ENCODE data around the gene ACTL6B. TPM values are rescaled to one million over a fixed set of nuclear protein-coding genes. Genes with fewer than 3 reads are reported as not detected.

Gene ACTL6B
- total and polyA plus RNA-seq, 2 of the 13 experiments (the other 11 are each of a cell fraction or from before 2014, with no cell fraction given) = not detected

DNA sequence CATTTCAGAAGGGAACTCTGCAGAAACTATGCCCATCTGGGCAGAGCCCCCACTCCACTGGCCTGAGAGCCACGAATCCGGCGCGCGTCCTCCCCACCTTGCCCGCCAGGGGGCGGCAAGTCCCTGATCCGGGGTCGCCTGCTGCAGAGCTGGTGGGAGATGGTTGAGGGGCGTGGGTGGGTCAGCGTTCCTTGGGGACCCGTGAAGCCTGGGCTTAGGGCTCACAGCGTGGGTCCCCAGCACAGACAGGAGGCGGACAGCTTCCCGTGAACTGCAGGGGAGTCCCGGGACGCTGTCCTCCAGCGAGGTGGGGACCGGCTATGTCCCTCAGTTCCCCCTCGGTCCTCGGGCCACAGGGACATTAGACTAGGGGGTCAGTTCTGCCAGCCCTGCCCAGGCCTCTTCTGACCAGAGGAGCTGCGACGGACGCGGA, 49.1 kb upstream of the ACTL6B start (continued):
- TF ChIP-seq YEATS2 (CRISPR knock-in tag; IDR thresholded peaks at IDR 0.05; ENCODE audit: borderline replicate concordance) (no peak; the same call in 1 of the 2 replicates), ZNF205 (CRISPR knock-in tag; IDR thresholded peaks at IDR 0.05) (0 out of 2 replicates have a peak, but pooled peaks have one; percentile 23), ZMYM3 (CRISPR knock-in tag; IDR thresholded peaks at IDR 0.05) (0 out of 2 replicates have a peak, but pooled peaks have one; percentile 16), HNRNPH1 (optimal IDR thresholded peaks at IDR 0.05; ENCODE audit: low read depth, low read length) (no peak), KDM1A (CRISPR knock-in tag; IDR thresholded peaks at IDR 0.05) (no peak), SP140L (CRISPR knock-in tag; IDR thresholded peaks at IDR 0.05; ENCODE audit: borderline replicate concordance) (no peak), PCBP1 (IDR thresholded peaks at IDR 0.05; ENCODE audit: borderline replicate concordance, low read depth, low read length) (no peak), NFRKB (IDR thresholded peaks at IDR 0.05) (no peak), SNAI1 (CRISPR knock-in tag; IDR thresholded peaks at IDR 0.05; ENCODE audit: borderline replicate concordance) (no peak), ZMYM4 (CRISPR knock-in tag; IDR thresholded peaks at IDR 0.05) (no peak), ZNF672 (CRISPR knock-in tag; IDR thresholded peaks at IDR 0.05) (no peak), YY1 (IDR thresholded peaks at IDR 0.05; ENCODE audit: insufficient read depth, insufficient replicate concordance, low read depth, low read length) (peak; percentile 45), ZNF136 (CRISPR knock-in tag; IDR thresholded peaks at IDR 0.05; ENCODE audit: low read depth) (no peak), ZNF737 (CRISPR knock-in tag; IDR thresholded peaks at IDR 0.05; ENCODE audit: borderline replicate concordance) (no peak), ELF4 (CRISPR knock-in tag; IDR thresholded peaks at IDR 0.05; ENCODE audit: borderline replicate concordance) (no peak), POLR2A (IDR thresholded peaks at IDR 0.05; ENCODE audit: insufficient read depth in 1 of 2, low read depth in 2 of 2, low read length in 2 of 2) (no peak), ZNF883 (CRISPR knock-in tag; IDR thresholded peaks at IDR 0.05; ENCODE audit: not compliant biosample characterization) (no peak)
- TF ChIP-seq, protein P1, sequence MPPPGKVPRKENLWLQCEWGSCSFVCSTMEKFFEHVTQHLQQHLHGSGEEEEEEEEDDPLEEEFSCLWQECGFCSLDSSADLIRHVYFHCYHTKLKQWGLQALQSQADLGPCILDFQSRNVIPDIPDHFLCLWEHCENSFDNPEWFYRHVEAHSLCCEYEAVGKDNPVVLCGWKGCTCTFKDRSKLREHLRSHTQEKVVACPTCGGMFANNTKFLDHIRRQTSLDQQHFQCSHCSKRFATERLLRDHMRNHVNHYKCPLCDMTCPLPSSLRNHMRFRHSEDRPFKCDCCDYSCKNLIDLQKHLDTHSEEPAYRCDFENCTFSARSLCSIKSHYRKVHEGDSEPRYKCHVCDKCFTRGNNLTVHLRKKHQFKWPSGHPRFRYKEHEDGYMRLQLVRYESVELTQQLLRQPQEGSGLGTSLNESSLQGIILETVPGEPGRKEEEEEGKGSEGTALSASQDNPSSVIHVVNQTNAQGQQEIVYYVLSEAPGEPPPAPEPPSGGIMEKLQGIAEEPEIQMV (CRISPR knock-in tag; IDR thresholded peaks at IDR 0.05; ENCODE audit: low read depth) = no peak; the same call in 1 of the 2 replicates
- TF ChIP-seq, protein P2, sequence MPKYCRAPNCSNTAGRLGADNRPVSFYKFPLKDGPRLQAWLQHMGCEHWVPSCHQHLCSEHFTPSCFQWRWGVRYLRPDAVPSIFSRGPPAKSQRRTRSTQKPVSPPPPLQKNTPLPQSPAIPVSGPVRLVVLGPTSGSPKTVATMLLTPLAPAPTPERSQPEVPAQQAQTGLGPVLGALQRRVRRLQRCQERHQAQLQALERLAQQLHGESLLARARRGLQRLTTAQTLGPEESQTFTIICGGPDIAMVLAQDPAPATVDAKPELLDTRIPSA (CRISPR knock-in tag; IDR thresholded peaks at IDR 0.05; ENCODE audit: borderline replicate concordance) = no peak
- TF ChIP-seq, protein P3, sequence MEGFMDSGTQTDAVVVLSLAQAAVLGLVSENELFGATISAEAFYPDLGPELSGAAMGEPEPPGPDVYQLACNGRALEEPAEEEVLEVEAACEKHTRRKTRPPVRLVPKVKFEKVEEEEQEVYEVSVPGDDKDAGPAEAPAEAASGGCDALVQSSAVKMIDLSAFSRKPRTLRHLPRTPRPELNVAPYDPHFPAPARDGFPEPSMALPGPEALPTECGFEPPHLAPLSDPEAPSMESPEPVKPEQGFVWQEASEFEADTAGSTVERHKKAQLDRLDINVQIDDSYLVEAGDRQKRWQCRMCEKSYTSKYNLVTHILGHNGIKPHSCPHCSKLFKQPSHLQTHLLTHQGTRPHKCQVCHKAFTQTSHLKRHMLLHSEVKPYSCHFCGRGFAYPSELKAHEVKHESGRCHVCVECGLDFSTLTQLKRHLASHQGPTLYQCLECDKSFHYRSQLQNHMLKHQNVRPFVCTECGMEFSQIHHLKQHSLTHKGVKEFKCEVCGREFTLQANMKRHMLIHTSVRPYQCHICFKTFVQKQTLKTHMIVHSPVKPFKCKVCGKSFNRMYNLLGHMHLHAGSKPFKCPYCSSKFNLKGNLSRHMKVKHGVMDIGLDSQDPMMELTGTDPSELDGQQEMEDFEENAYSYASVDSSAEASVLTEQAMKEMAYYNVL (CRISPR knock-in tag; IDR thresholded peaks at IDR 0.05; ENCODE audit: borderline replicate concordance) = peak; percentile 82
- TF ChIP-seq, protein P4, sequence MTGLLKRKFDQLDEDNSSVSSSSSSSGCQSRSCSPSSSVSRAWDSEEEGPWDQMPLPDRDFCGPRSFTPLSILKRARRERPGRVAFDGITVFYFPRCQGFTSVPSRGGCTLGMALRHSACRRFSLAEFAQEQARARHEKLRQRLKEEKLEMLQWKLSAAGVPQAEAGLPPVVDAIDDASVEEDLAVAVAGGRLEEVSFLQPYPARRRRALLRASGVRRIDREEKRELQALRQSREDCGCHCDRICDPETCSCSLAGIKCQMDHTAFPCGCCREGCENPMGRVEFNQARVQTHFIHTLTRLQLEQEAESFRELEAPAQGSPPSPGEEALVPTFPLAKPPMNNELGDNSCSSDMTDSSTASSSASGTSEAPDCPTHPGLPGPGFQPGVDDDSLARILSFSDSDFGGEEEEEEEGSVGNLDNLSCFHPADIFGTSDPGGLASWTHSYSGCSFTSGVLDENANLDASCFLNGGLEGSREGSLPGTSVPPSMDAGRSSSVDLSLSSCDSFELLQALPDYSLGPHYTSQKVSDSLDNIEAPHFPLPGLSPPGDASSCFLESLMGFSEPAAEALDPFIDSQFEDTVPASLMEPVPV (CRISPR knock-in tag; IDR thresholded peaks at IDR 0.05) = no peak
- TF ChIP-seq, protein P5, sequence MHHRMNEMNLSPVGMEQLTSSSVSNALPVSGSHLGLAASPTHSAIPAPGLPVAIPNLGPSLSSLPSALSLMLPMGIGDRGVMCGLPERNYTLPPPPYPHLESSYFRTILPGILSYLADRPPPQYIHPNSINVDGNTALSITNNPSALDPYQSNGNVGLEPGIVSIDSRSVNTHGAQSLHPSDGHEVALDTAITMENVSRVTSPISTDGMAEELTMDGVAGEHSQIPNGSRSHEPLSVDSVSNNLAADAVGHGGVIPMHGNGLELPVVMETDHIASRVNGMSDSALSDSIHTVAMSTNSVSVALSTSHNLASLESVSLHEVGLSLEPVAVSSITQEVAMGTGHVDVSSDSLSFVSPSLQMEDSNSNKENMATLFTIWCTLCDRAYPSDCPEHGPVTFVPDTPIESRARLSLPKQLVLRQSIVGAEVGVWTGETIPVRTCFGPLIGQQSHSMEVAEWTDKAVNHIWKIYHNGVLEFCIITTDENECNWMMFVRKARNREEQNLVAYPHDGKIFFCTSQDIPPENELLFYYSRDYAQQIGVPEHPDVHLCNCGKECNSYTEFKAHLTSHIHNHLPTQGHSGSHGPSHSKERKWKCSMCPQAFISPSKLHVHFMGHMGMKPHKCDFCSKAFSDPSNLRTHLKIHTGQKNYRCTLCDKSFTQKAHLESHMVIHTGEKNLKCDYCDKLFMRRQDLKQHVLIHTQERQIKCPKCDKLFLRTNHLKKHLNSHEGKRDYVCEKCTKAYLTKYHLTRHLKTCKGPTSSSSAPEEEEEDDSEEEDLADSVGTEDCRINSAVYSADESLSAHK (CRISPR knock-in tag; IDR thresholded peaks at IDR 0.05; ENCODE audit: borderline replicate concordance) = no peak
